ENCODE data around the gene IGFLR1. TPM values are rescaled to one million over a fixed set of nuclear protein-coding genes. Genes with fewer than 3 reads are reported as not detected.
A peak's percentile ranks its signal among the peaks of the same experiment; 100 is the strongest.

IGFLR1 gene
- total and polyA plus RNA-seq, 8 donors = 3.6 to 36.8 (median 9.4) TPM

DNA sequence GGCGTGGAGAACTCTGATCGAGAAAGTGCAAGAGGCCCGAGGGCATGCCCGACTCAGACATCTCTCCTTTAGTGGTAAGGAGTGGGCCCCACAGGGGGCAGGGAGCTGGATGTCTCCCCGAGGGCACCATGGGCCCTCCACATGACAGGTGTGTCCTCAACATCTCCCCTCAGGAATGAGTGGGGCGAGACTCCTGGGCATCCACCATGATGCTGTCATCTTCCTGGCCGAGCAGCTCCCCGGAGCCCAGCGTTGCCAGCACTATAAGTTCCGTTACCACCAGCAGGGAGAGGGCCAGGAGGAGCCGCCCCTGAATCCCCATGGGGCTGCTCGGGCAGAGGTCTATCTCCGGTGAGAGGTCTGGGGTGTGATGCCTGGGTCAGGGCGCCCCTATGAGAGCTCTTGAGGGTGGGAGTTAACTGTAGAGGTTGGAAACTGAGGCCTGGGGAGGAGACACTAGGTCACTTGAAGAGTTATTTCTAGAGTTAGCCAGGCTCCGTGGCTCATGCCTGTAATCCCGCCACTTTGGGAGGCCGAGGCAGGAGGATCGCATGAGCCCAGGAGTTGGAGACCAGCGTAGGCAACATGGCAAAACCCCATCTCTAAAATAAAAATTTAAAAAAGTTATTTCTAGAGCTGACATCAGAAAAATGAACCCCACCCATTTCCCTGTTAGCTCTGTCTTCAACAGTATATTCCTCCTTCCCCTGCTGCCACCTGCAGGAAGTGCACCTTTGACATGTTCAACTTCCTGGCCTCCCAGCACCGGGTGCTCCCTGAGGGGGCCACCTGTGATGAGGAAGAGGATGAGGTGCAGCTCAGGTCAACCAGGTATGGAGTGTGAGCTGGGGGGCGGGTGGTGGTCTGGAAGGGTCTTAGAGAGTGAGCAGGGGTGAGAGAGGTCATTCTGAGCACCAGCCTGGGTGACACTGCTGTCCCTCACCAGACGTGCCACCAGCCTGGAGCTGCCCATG lies 5.1 kb downstream of the IGFLR1 start:
- no peak overlapping the region for H3K4me3 ChIP-seq
- H3K4me1 ChIP-seq = peaks cover 14 to 27% (median 24%) of the 10 kb centered on the region in 4 donors
- TF ChIP-seq, protein P1, sequence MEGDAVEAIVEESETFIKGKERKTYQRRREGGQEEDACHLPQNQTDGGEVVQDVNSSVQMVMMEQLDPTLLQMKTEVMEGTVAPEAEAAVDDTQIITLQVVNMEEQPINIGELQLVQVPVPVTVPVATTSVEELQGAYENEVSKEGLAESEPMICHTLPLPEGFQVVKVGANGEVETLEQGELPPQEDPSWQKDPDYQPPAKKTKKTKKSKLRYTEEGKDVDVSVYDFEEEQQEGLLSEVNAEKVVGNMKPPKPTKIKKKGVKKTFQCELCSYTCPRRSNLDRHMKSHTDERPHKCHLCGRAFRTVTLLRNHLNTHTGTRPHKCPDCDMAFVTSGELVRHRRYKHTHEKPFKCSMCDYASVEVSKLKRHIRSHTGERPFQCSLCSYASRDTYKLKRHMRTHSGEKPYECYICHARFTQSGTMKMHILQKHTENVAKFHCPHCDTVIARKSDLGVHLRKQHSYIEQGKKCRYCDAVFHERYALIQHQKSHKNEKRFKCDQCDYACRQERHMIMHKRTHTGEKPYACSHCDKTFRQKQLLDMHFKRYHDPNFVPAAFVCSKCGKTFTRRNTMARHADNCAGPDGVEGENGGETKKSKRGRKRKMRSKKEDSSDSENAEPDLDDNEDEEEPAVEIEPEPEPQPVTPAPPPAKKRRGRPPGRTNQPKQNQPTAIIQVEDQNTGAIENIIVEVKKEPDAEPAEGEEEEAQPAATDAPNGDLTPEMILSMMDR (IDR thresholded peaks at IDR 0.05) = peak in 1 of 7 experiments; percentile 18
- TF ChIP-seq POLR2A (IDR thresholded peaks at IDR 0.05) = no peak
- H3K27ac ChIP-seq = no peak overlapping the region
- WGBS, 5 donors = 86 to 92% (median 88%) methylated on average over 21 to 22 of the region's 22 CpGs
- intact Hi-C loops (cut with DNase I; ENCODE audit: low total_unique reads) = no loop called here
- peaks cover 42 to 74% (median 71%) of the 10 kb centered on the region in 4 donors for H3K36me3 ChIP-seq
- H3K27me3 ChIP-seq = no peaks in the 10 kb centered on the region
- H3K9me3 ChIP-seq = no peaks in the 10 kb centered on the region
- no peak for DNase-seq

DNA sequence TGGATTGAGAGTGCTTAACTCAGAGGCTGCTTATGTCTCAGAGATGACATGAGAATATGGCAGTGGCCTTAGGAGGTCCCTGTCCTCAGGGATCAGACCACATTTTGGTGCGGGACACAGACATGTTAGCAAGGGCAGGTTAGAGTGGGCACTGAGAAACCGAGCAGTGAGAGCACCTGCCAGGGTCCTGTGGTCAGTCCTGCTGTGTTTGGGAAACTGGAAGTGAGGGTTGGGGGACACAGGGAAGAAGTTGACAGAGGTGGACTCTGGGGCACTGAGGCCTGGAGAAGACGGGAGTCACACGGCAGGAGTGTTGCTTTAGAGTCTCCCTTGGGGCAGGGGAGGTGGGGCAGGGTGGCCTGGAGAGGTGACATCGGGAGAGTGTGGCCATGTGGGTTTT lies 7.4 kb downstream of the IGFLR1 start:
- no peak overlapping the region for H3K27ac ChIP-seq
- peaks cover 3 to 10% (median 7%) of the 10 kb centered on the region in 4 donors for H3K4me1 ChIP-seq
- WGBS, 5 donors = 82 to 91% (median 87%) methylated on average over 5 of the region's 5 CpGs
- TF ChIP-seq POLR2A (IDR thresholded peaks at IDR 0.05) = no peak
- TF ChIP-seq, protein P1 (IDR thresholded peaks at IDR 0.05) = no peak
- TF ChIP-seq EP300 (IDR thresholded peaks at IDR 0.05) = no peak
- no peak for TF ChIP-seq POLR2AphosphoS5 (IDR thresholded peaks at IDR 0.05)
- DNase-seq = no peak
- H3K27me3 ChIP-seq = no peaks in the 10 kb centered on the region
- H3K4me3 ChIP-seq = no peak overlapping the region
- intact Hi-C loops (cut with DNase I; ENCODE audit: low total_unique reads) = no loop called here
- H3K9me3 ChIP-seq = no peaks in the 10 kb centered on the region
- H3K36me3 ChIP-seq = peaks cover 66 to 94% (median 94%) of the 10 kb centered on the region in 4 donors

DNA sequence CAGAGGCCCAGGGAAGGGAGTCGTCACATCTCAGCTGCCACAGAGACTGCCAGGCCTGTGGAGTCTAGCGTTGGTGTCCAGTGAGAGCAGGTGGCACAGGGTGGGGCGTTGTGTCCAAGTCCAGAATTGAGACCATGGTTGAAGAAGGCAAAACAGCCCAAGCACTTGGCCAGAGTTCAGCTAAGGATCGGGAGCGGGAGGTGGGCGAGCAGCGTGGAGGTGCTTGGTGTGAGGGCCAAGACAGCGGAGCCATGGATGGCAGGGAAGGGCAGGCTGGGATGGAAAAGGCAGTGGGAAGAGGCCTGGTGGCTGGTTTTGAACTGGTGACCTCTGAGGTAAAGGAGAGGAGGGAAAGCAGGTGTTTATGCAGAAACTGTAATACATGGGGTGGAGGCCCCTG lies 8.0 kb downstream of the IGFLR1 start:
- peaks cover 0 to 4% (median 1%) of the 10 kb centered on the region in 4 donors for H3K4me1 ChIP-seq
- no peaks in the 10 kb centered on the region for H3K9me3 ChIP-seq
- 92 to 97% (median 96%) methylated on average over 8 of the region's 8 CpGs for WGBS, 5 donors
- no peak overlapping the region for H3K4me3 ChIP-seq
- no peaks in the 10 kb centered on the region for H3K27me3 ChIP-seq
- no peak overlapping the region for H3K27ac ChIP-seq
- peaks cover 72 to 100% (median 100%) of the 10 kb centered on the region in 4 donors for H3K36me3 ChIP-seq
- no peak for TF ChIP-seq POLR2A (IDR thresholded peaks at IDR 0.05)
- no peak for TF ChIP-seq POLR2AphosphoS5 (IDR thresholded peaks at IDR 0.05)
- TF ChIP-seq EP300 (IDR thresholded peaks at IDR 0.05) = no peak
- TF ChIP-seq, protein P1 (IDR thresholded peaks at IDR 0.05) = no peak
- no peak for DNase-seq
- intact Hi-C loops (cut with DNase I; ENCODE audit: low total_unique reads) = no loop called here

DNA sequence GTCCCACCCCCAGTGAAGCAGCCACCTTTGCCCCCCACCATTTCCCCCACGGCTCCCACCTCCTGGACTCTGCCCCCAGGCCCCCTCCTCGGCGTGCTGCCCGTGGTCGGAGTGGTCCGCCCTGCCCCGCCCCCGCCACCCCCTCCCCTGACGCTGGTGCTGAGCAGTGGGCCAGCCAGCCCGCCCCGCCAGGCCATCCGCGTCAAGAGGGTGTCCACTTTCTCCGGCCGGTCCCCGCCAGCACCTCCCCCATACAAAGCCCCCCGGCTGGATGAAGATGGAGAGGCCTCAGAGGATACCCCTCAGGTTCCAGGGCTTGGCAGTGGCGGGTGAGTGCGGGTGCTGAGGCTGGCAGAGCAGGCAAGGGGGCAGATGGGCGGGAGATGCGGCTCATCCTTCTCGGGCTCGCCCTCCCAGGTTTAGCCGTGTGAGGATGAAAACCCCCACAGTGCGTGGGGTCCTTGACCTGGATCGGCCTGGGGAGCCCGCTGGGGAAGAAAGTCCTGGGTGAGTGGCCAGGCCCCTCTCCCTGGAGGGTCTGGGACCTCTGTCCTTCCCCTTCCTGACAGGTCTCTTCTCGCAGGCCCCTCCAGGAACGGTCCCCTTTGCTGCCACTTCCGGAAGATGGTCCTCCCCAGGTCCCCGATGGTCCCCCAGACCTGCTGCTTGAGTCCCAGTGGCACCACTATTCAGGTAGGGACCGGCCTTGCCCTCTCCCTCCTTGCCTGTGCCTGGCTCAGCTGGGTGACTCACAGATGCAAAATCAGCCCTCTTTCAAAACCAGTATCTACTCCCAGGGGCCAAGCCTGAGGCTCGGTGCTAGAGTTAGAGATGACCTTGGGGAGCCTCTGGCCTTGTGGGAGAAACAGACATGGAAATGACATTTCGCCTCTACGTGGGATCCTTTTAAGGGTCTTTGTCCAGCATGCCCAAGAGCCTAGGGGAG lies 8.8 kb downstream of the IGFLR1 start:
- no peaks in the 10 kb centered on the region for H3K4me1 ChIP-seq
- 85 to 94% (median 92%) methylated on average over 7 to 35 of the region's 35 CpGs for WGBS, 5 donors
- peak overlapping the region in 1 of 5 donors; percentile 13 for H3K27ac ChIP-seq
- no peak for DNase-seq
- H3K9me3 ChIP-seq = no peaks in the 10 kb centered on the region
- peaks cover 75 to 100% (median 100%) of the 10 kb centered on the region in 4 donors for H3K36me3 ChIP-seq
- no peak overlapping the region for H3K4me3 ChIP-seq
- TF ChIP-seq POLR2A (IDR thresholded peaks at IDR 0.05) (no peak), EP300 (IDR thresholded peaks at IDR 0.05) (no peak), POLR2AphosphoS5 (IDR thresholded peaks at IDR 0.05) (no peak)
- TF ChIP-seq, protein P1 (IDR thresholded peaks at IDR 0.05) = no peak
- no peaks in the 10 kb centered on the region for H3K27me3 ChIP-seq
- intact Hi-C loops (cut with DNase I; ENCODE audit: low total_unique reads) = no loop called here
